T-helper 1 cell treated with Interleukin-12 subunit alpha and Interleukin-12 subunit beta and Interleukin-4 antibody, amounts not matched to agents 30 μg/mL and 1 μg/mL, for 36 hours (primary cell): ENCODE data around the gene MEOX1.
"Not testable (repeated sequence)": the region's sequence is repeated elsewhere in the genome, so short reads cannot be mapped to it uniquely, and the experiment has no call there.

Experiments used
- H3K27ac Mint-ChIP-seq: one replicate; pipeline ENCODE4 v1.8.0; 2021; ENCODE audit warnings: mild to moderate bottlenecking, mixed read lengths
- H3K27me3 Mint-ChIP-seq: one replicate; pipeline ENCODE4 v1.8.0; 2021; ENCODE audit warnings: low read depth, mixed read lengths
- H3K36me3 Mint-ChIP-seq: one replicate; pipeline ENCODE4 v1.8.0; 2021; ENCODE audit warnings: low read depth, mixed read lengths
- H3K4me1 Mint-ChIP-seq: one replicate; pipeline ENCODE4 v1.8.0; 2021; ENCODE audit warnings: low read depth, mixed read lengths
- H3K4me3 Mint-ChIP-seq: one replicate; pipeline ENCODE4 v1.8.0; 2021; ENCODE audit warnings: mild to moderate bottlenecking, moderate library complexity, mixed read lengths
- H3K9me3 Mint-ChIP-seq: one replicate; pipeline ENCODE4 v1.8.0; 2021; ENCODE audit warnings: mixed read lengths

MEOX1 gene

GRCh38 chr17:43691317-43691693 lies 29.6 kb upstream of the MEOX1 start:
- Mint-ChIP-seq H3K4me1 (no peaks in the 10 kb centered on the region), H3K9me3 (no peaks in the 10 kb centered on the region), H3K27me3 (peaks cover 5% of the 10 kb centered on the region), H3K4me3 (no peak overlapping the region), H3K36me3 (no peaks in the 10 kb centered on the region), H3K27ac (no peak overlapping the region)

GRCh38 chr17:43690624-43691316 lies 29.0 kb upstream of the MEOX1 start:
- Mint-ChIP-seq H3K4me1 (no peaks in the 10 kb centered on the region), H3K27ac (no peak overlapping the region), H3K36me3 (no peaks in the 10 kb centered on the region), H3K4me3 (no peak overlapping the region), H3K9me3 (no peaks in the 10 kb centered on the region), H3K27me3 (peaks cover 5% of the 10 kb centered on the region)

- Mint-ChIP-seq H3K27me3 (peaks cover 5% of the 10 kb centered on the region), H3K4me3 (no peak overlapping the region), H3K36me3 (no peaks in the 10 kb centered on the region), H3K27ac (no peak overlapping the region), H3K4me1 (no peaks in the 10 kb centered on the region), H3K9me3 (no peaks in the 10 kb centered on the region)
Measured at GRCh38 chr17:43689814-43690213, 28.1 kb upstream of the MEOX1 start.

GRCh38 chr17:43689131-43689530 lies 27.4 kb upstream of the MEOX1 start:
- Mint-ChIP-seq H3K4me1 (no peaks in the 10 kb centered on the region), H3K27me3 (peaks cover 5% of the 10 kb centered on the region), H3K27ac (no peak overlapping the region), H3K4me3 (no peak overlapping the region), H3K9me3 (no peaks in the 10 kb centered on the region), H3K36me3 (no peaks in the 10 kb centered on the region)

GRCh38 chr17:43686957-43687356 lies 25.2 kb upstream of the MEOX1 start:
- not testable (repeated sequence) for H3K36me3 Mint-ChIP-seq, H3K4me3 Mint-ChIP-seq, H3K27me3 Mint-ChIP-seq, H3K9me3 Mint-ChIP-seq, H3K4me1 Mint-ChIP-seq, H3K27ac Mint-ChIP-seq

GRCh38 chr17:43683928-43684653 lies 22.4 kb upstream of the MEOX1 start:
- H3K27me3 Mint-ChIP-seq: peaks cover 8% of the 10 kb centered on the region
- no peak overlapping the region for H3K4me3 Mint-ChIP-seq

GRCh38 chr17:43680461-43680860 lies 18.7 kb upstream of the MEOX1 start:
- peaks cover 17% of the 10 kb centered on the region for H3K27me3 Mint-ChIP-seq
- H3K27ac Mint-ChIP-seq: no peak overlapping the region
- no peaks in the 10 kb centered on the region for H3K36me3 Mint-ChIP-seq
- peaks cover 12% of the 10 kb centered on the region for H3K4me1 Mint-ChIP-seq
- no peak overlapping the region for H3K4me3 Mint-ChIP-seq
- H3K9me3 Mint-ChIP-seq: no peaks in the 10 kb centered on the region

More at GRCh38 chr17:43683928-43684653, 22.4 kb upstream of the MEOX1 start:
- Mint-ChIP-seq H3K27ac (no peak overlapping the region), H3K4me1 (peaks cover 4% of the 10 kb centered on the region), H3K36me3 (no peaks in the 10 kb centered on the region), H3K9me3 (no peaks in the 10 kb centered on the region)

- no peaks in the 10 kb centered on the region for H3K36me3 Mint-ChIP-seq
- H3K27me3 Mint-ChIP-seq: peaks cover 17% of the 10 kb centered on the region
- H3K4me3 Mint-ChIP-seq: no peak overlapping the region
- peaks cover 12% of the 10 kb centered on the region for H3K4me1 Mint-ChIP-seq
- H3K27ac Mint-ChIP-seq: no peak overlapping the region
- no peaks in the 10 kb centered on the region for H3K9me3 Mint-ChIP-seq
Measured at GRCh38 chr17:43679911-43680310, 18.2 kb upstream of the MEOX1 start.

GRCh38 chr17:43679401-43679800 lies 17.7 kb upstream of the MEOX1 start:
- no peaks in the 10 kb centered on the region for H3K9me3 Mint-ChIP-seq
- peaks cover 17% of the 10 kb centered on the region for H3K27me3 Mint-ChIP-seq
- no peak overlapping the region for H3K27ac Mint-ChIP-seq

GRCh38 chr17:43676471-43676870 lies 14.7 kb upstream of the MEOX1 start:
- peaks cover 12% of the 10 kb centered on the region for H3K4me1 Mint-ChIP-seq
- peaks cover 17% of the 10 kb centered on the region for H3K27me3 Mint-ChIP-seq
- H3K36me3 Mint-ChIP-seq: no peaks in the 10 kb centered on the region
- no peaks in the 10 kb centered on the region for H3K9me3 Mint-ChIP-seq
- H3K27ac Mint-ChIP-seq: no peak overlapping the region
- H3K4me3 Mint-ChIP-seq: no peak overlapping the region

More at GRCh38 chr17:43679401-43679800, 17.7 kb upstream of the MEOX1 start:
- Mint-ChIP-seq H3K4me3 (no peak overlapping the region), H3K36me3 (no peaks in the 10 kb centered on the region), H3K4me1 (peaks cover 12% of the 10 kb centered on the region)

- Mint-ChIP-seq H3K27ac (no peak overlapping the region), H3K36me3 (no peaks in the 10 kb centered on the region), H3K9me3 (no peaks in the 10 kb centered on the region)
Measured at GRCh38 chr17:43674394-43674793, 12.7 kb upstream of the MEOX1 start.

GRCh38 chr17:43673516-43674323 lies 12.0 kb upstream of the MEOX1 start:
- H3K27ac Mint-ChIP-seq: no peak overlapping the region
- H3K4me3 Mint-ChIP-seq: no peak overlapping the region
- no peaks in the 10 kb centered on the region for H3K9me3 Mint-ChIP-seq
- H3K4me1 Mint-ChIP-seq: peaks cover 11% of the 10 kb centered on the region
- H3K36me3 Mint-ChIP-seq: no peaks in the 10 kb centered on the region
- peaks cover 9% of the 10 kb centered on the region for H3K27me3 Mint-ChIP-seq

More at GRCh38 chr17:43674394-43674793, 12.7 kb upstream of the MEOX1 start:
- Mint-ChIP-seq H3K4me1 (peaks cover 11% of the 10 kb centered on the region), H3K27me3 (peaks cover 9% of the 10 kb centered on the region), H3K4me3 (no peak overlapping the region)

GRCh38 chr17:43671755-43672519 lies 10.2 kb upstream of the MEOX1 start:
- no peaks in the 10 kb centered on the region for H3K36me3 Mint-ChIP-seq
- peaks cover 5% of the 10 kb centered on the region for H3K27me3 Mint-ChIP-seq
- H3K4me1 Mint-ChIP-seq: peaks cover 11% of the 10 kb centered on the region
- no peak overlapping the region for H3K4me3 Mint-ChIP-seq
- no peaks in the 10 kb centered on the region for H3K9me3 Mint-ChIP-seq
- H3K27ac Mint-ChIP-seq: no peak overlapping the region

- Mint-ChIP-seq H3K36me3 (no peaks in the 10 kb centered on the region), H3K27ac (no peak overlapping the region), H3K4me1 (peaks cover 11% of the 10 kb centered on the region), H3K4me3 (no peak overlapping the region), H3K27me3 (no peaks in the 10 kb centered on the region), H3K9me3 (no peaks in the 10 kb centered on the region)
Measured at GRCh38 chr17:43671031-43671692, 9.4 kb upstream of the MEOX1 start.
